SJCRH30 (cell line): Measurements from ENCODE around the gene ANKMY1. TPM values are rescaled to one million over a fixed set of nuclear protein-coding genes. Genes with fewer than 3 reads are reported as not detected.
"Not testable (repeated sequence)": the region's sequence is repeated elsewhere in the genome, so short reads cannot be mapped to it uniquely, and the experiment has no call there.

Experiments used
- DNase-seq, 2 experiments: peaks; one replicate each; pipeline ENCODE4 v3.0.0-alpha.2; 2015 to 2020
- H3K27ac ChIP-seq: fragments of 250-450 bp; sonication (Bioruptor Pico); 2 replicates; pipeline ENCODE4 v1.5.1; 2020; ENCODE audit warnings: mild to moderate bottlenecking, moderate library complexity
- H3K27me3 ChIP-seq: fragments of 250-450 bp; sonication (Bioruptor Pico); 2 replicates; pipeline ENCODE4 v1.5.1; 2020; ENCODE audit warnings: mild to moderate bottlenecking, moderate library complexity
- H3K36me3 ChIP-seq: fragments of 250-450 bp; sonication (Bioruptor Pico); 2 replicates; pipeline ENCODE4 v1.5.1; 2020; ENCODE audit warnings: mild to moderate bottlenecking, moderate library complexity
- H3K4me1 ChIP-seq: fragments of 250-450 bp; sonication (Bioruptor Pico); 2 replicates; pipeline ENCODE4 v1.5.1; 2020; ENCODE audit warnings: mild to moderate bottlenecking, moderate library complexity
- H3K4me3 ChIP-seq: fragments of 250-450 bp; sonication (Bioruptor Pico); 2 replicates; pipeline ENCODE4 v1.5.1; 2020; ENCODE audit warnings: mild to moderate bottlenecking, moderate library complexity
- H3K9me3 ChIP-seq: fragments of 250-450 bp; sonication (Bioruptor Pico); replicated peaks from 2 replicates; pipeline ENCODE4 v1.5.1; 2020; ENCODE audit warnings: mild to moderate bottlenecking, moderate library complexity
- total RNA-seq: library from RNA; depleted of rRNA; stranded (reverse); fragments of >200 nt; shearing (Covaris generic); gene quantifications from 2 replicates; pipeline ENCODE4 v1.2.3, GENCODE V29; 2014

The ANKMY1 gene
- total RNA-seq, 1 experiment from 2014 or later = 6.7 TPM

DNA sequence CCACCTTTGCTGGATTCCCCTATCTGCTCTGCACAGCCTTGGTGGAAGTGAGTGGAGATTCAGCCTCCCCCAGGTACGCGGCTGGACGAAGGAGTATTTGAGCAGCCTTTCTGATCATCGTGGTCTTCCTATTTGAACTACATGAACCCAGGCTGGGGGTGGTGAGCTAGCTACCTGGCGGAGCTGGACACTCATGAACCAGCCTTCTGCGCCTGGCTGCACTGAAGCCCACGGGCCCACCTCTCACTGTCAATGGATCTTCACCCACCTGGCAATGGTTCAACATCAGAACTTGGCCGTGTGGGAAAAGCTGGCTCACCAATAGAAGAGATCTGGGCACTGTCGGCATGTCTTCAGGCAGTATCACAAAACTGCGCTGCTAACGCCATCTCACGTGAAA lies 35.4 kb downstream of the ANKMY1 start:
- no peak for DNase-seq
- Histone ChIP-seq H3K27me3 (no peaks in the 10 kb centered on the region), H3K4me1 (no peaks in the 10 kb centered on the region), H3K4me3 (no peak overlapping the region), H3K9me3 (peaks cover 5% of the 10 kb centered on the region), H3K36me3 (0 out of 2 replicates have a peak, but pooled peaks cover 2% of the 10 kb centered on the region), H3K27ac (no peak overlapping the region)

- not testable (repeated sequence) for H3K36me3 ChIP-seq, DNase-seq, H3K27ac ChIP-seq, H3K4me3 ChIP-seq, H3K9me3 ChIP-seq, H3K4me1 ChIP-seq, H3K27me3 ChIP-seq
Observed at GRCh38 chr2:240521885-240522284, 35.9 kb downstream of the ANKMY1 start.

DNA sequence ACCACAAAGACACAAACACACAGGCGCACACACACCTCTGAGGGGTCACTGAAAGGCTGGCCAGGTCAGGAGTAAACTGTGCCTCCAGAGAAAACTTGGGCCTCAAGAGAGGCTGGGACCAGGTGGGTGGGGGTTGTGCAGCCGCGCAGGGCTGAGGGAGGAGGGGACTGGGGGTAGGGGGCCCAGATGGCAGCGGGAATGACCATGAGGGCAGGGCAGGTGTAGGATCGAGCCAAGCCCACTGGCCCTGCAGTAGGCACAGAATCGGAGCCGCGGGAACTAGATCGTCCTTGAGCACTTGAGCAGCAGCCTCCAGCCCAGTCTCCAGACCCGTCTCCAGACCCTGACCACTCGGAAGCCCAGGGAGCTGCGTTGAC lies 36.8 kb downstream of the ANKMY1 start:
- DNase-seq = no peak
- H3K4me1 ChIP-seq = no peaks in the 10 kb centered on the region
- H3K36me3 ChIP-seq = 0 out of 2 replicates have a peak, but pooled peaks cover 2% of the 10 kb centered on the region
- H3K27me3 ChIP-seq = no peaks in the 10 kb centered on the region
- H3K9me3 ChIP-seq = peaks cover 5% of the 10 kb centered on the region
- H3K27ac ChIP-seq = no peak overlapping the region
- H3K4me3 ChIP-seq = no peak overlapping the region

DNA sequence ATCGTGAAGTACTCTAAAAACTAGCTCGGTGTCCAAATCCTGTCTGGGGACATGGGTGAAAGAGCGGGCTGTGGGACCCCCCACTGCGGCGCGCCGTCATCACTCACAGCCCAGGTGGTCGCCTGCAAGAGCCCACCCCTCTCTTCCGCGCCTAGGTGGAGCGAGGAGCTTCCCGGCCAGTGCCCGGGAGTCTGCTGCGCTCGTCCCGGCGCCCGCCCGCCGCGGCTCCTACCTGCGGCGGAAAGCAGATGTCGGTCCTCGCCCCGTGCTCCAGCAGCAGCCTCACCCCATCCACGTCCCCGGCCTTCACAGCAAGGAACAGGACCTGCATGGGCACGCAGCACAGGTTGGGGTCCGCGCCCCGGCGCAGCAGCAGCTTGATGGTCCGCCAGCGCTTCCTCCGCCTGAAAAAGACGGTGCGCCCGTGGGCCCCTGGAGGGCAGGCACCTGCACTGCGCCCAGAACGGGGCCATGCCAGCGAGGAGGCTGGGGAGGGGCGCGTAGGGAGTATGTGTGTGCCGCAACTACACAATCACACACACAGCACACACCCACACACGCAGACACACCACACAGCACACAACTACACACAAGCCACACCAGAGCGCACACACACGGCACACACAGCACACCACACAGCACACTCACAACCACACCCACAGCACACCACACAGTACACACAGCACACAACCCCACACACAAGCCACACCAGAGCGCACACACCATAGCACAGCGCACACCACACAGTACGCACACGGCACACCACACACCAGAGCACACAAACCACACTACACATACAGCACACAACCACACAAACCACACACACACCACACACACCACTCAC lies 37.4 kb downstream of the ANKMY1 start:
- Histone ChIP-seq H3K27ac (no peak overlapping the region), H3K9me3 (peaks cover 5% of the 10 kb centered on the region), H3K36me3 (0 out of 2 replicates have a peak, but pooled peaks cover 1% of the 10 kb centered on the region), H3K4me3 (no peak overlapping the region), H3K27me3 (no peaks in the 10 kb centered on the region), H3K4me1 (no peaks in the 10 kb centered on the region)
- no peak for DNase-seq

DNA sequence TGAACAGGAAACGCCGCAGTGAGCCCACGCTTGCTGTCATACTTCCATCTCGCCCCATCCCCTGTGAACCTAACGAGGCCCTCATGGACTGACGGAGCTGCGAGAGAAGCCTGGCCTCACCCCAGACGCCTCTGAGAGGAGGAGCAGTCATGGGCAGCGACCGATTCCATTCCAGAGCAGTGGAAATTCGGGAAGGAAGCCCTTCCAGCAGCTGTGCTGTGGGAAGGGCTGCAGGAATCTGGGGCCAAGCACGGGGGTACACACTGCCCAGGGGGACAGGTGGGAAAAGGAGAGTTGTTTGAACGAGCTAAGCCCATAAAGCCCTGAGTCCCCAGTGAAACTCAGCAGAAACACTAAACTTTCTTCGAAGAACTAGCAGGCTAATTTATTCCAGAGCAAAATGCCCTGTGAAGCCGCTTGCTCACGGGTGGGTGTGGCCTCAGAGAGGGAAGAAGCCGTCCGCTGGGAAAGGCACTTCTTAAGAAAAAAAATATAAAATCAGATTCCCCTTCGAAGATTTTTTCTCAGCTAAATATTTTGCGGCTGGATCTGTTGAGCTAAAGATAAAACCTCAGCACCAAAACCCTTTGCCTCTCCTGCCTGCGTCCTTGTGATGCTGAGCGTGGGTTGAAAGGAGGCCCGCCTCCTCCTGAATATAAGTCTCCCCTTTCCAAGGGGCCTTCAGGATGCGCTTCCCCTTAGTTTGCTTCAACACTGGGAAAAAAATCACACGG lies 38.2 kb downstream of the ANKMY1 start:
- no peak overlapping the region for H3K27ac ChIP-seq
- no peaks in the 10 kb centered on the region for H3K9me3 ChIP-seq
- no peaks in the 10 kb centered on the region for H3K4me1 ChIP-seq
- no peaks in the 10 kb centered on the region for H3K36me3 ChIP-seq
- H3K27me3 ChIP-seq = no peaks in the 10 kb centered on the region
- H3K4me3 ChIP-seq = no peak overlapping the region
- DNase-seq = peak; percentile 35 to 41

DNA sequence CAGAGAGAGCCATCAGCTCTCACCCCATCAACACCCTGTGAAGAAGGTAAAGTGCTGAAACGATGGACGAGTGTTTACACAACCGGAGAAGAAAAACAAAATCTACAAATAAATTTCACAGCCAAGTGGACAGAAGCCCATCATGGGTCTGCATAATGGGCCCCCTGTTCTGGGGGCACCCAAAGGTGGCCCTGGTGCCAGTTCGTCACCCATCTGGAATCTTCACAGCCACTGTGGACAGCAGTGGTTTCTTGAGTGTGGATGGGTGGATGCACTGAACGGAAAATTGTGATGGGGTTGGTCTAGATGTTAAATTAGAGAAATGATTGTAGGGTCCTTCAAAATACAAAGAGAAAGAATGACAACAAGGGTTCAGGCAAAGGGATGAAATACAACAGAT lies 38.8 kb downstream of the ANKMY1 start:
- Histone ChIP-seq H3K4me1 (no peaks in the 10 kb centered on the region), H3K36me3 (no peaks in the 10 kb centered on the region), H3K9me3 (no peaks in the 10 kb centered on the region), H3K27ac (no peak overlapping the region), H3K4me3 (no peak overlapping the region), H3K27me3 (no peaks in the 10 kb centered on the region)
- DNase-seq = no peak

DNA sequence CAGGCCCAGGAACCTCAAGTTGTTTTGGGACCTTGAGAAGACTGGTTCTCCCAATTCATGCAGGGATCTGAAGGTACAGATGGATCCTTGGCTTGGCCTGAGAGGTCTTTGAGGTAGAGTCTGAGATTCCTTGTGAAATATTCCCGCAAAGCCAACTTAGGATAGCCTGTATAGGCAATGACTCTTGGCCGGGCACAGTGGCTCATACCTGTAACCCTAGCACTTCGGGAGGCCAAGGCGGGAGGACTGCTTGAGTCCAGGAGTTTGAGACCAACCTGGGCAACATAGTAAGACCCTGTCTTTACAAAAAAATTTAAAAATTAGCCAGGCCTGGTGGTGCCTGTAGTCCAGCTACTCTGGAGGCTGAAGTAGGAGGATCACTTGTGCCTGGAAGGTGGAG lies 40.4 kb downstream of the ANKMY1 start:
- Histone ChIP-seq H3K4me3 (no peak overlapping the region), H3K27me3 (no peaks in the 10 kb centered on the region), H3K9me3 (no peaks in the 10 kb centered on the region), H3K4me1 (no peaks in the 10 kb centered on the region), H3K27ac (no peak overlapping the region), H3K36me3 (no peaks in the 10 kb centered on the region)
- DNase-seq = no peak

- no peaks in the 10 kb centered on the region for H3K27me3 ChIP-seq
- H3K4me1 ChIP-seq = no peaks in the 10 kb centered on the region
- no peak overlapping the region for H3K27ac ChIP-seq
- H3K36me3 ChIP-seq = no peaks in the 10 kb centered on the region
- H3K9me3 ChIP-seq = no peaks in the 10 kb centered on the region
- DNase-seq = no peak
- no peak overlapping the region for H3K4me3 ChIP-seq
Observed at GRCh38 chr2:240514631-240515030, 43.2 kb downstream of the ANKMY1 start.

GRCh38 chr2:240513549-240514287 lies 44.1 kb downstream of the ANKMY1 start:
- peak; percentile 76 to 78 for DNase-seq
- Histone ChIP-seq H3K27me3 (no peaks in the 10 kb centered on the region), H3K4me1 (no peaks in the 10 kb centered on the region), H3K9me3 (no peaks in the 10 kb centered on the region), H3K36me3 (no peaks in the 10 kb centered on the region), H3K4me3 (no peak overlapping the region), H3K27ac (no peak overlapping the region)

DNA sequence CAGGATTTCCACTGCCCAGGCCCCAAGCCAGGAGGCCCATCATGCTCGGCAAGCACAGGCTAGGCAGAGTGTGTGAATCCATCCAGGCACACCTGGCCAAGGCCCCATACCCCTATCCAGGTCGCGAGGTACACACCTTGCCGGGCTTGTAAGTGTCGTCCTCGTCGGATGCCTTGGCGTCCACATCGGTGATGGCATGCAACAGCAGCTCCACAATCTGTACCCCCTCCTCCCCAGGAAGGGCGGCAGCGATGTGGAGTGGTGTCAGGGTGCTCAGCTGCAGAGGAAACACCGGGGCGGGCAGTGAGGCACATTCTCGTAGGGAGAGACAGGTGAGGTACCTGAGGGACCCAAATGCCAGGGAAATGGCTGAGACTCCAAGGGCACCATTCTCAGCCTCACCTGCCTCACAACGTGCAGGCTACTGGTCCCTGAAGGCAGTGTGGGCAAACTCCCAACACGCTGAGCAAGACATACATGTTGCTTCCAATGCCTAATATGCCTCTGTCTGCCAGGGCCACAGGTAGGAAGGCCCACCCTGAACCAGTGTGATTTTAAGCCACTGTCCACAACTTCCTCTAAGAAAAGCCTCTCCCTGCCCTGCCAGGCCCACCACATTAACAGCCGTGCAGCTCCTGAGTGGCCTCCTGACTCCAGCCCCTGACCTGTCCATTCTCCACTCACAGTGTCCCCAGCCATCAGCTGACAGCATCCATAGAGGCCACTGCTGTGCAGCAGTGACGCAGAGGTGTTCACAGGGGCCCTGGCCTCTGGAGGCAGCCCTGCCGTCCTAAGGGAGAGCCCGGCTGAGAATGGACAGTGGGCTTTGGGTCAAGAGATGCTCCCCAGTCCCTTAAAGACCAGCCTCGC lies 44.9 kb downstream of the ANKMY1 start:
- no peak overlapping the region for H3K27ac ChIP-seq

GRCh38 chr2:240512109-240512485 lies 45.7 kb downstream of the ANKMY1 start:
- DNase-seq = no peak
- H3K4me3 ChIP-seq = no peak overlapping the region
- H3K4me1 ChIP-seq = no peaks in the 10 kb centered on the region
- H3K27me3 ChIP-seq = no peaks in the 10 kb centered on the region
- H3K36me3 ChIP-seq = no peaks in the 10 kb centered on the region
- no peaks in the 10 kb centered on the region for H3K9me3 ChIP-seq
- no peak overlapping the region for H3K27ac ChIP-seq

More for the DNA sequence above, 44.9 kb downstream of the ANKMY1 start:
- Histone ChIP-seq H3K27me3 (no peaks in the 10 kb centered on the region), H3K4me3 (no peak overlapping the region), H3K4me1 (no peaks in the 10 kb centered on the region), H3K36me3 (no peaks in the 10 kb centered on the region), H3K9me3 (no peaks in the 10 kb centered on the region)
- DNase-seq = no peak

DNA sequence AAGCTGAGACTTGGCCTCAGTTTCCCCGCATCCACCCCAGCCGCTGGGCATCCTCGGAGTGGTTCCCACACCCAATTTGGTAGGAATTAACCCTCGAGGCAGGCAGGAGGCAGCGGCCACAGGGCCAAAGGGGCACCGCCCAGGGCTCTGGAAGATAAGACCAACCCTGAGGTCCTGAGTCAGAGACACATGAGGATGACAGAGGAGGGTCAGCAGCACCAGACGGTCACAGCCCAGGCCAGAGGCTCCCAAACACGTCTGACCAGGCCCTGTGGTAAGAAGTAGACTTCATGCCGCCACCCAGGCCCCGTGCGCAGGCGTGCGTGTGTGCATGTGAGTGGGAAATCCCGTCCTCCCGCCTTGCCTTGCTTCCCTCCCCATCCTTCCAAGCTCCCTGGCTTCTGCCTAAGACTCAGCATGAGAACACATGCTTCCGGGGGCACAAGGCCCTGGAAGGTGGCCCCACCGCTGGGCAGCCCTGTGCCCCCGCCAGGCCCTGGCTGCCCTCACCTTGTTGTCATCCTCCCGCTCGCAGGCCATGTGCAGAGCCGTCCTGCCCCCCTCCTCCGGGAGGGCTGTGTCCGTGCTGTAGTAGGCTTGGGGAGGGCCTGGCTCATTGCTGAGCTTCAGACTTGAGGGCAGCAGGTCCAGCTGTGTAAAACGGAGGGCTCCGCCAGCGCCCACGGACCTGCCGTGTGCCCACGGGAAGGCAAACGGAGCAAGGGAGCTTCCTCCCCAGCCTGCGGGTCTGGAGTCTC lies 46.3 kb downstream of the ANKMY1 start:
- Histone ChIP-seq H3K4me1 (no peaks in the 10 kb centered on the region), H3K27me3 (no peaks in the 10 kb centered on the region), H3K9me3 (no peaks in the 10 kb centered on the region), H3K27ac (no peak overlapping the region), H3K4me3 (no peak overlapping the region), H3K36me3 (no peaks in the 10 kb centered on the region)
- no peak for DNase-seq

DNA sequence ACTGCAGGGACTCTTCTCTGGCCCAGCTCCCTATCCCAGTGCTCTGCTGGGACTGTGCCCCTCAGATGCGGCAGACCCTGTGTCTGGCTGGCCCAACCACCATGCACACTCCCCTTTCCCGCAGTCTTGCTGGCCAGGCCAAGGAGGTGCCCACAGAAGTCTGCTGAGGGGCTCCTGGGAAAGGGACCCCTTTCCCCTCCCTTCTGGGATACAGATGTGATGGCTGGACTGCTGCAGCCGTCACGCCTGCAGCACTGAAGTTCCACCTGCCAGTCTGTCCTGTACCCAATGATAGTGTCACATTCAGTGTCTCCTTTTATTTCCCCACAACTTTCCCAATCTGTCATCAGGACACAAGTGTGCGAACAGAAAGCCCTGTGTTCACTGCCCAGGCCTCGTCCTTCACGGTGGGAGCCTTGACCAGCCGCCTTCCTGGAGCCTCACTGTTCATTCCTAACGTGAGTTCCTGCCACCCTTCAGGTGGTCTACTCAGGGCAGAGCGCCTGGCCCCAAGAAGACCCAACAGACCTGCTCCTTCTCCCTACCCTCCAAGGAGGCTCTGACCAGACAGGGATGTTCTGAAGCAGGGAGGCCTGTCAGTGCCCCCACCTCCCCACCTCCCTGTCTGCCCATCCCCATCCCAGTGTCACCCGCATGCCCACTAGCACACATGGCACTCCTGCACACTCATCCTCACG lies 47.1 kb downstream of the ANKMY1 start:
- no peak for DNase-seq
- Histone ChIP-seq H3K4me3 (no peak overlapping the region), H3K36me3 (no peaks in the 10 kb centered on the region), H3K27me3 (no peaks in the 10 kb centered on the region), H3K9me3 (no peaks in the 10 kb centered on the region), H3K4me1 (no peaks in the 10 kb centered on the region), H3K27ac (no peak overlapping the region)
